GM23338 (cell line): Measurements from ENCODE around the gene ACSL6. TPM values are rescaled to one million over a fixed set of nuclear protein-coding genes. Genes with fewer than 3 reads are reported as not detected.

ENCODE experiments used
- ATAC-seq: fragments of 200-7000 bp; cut with Tn5 transposase; 3 replicates; pipeline ENCODE4 v1.9.1; 2020
- DNase-seq: peaks from one replicate; pipeline ENCODE4 v3.0.0-alpha.2; 2015; ENCODE audit warnings: low spot score
- H2AFZ ChIP-seq: fragments of 200-600 bp; sonication (generic); 2 replicates; pipeline ENCODE4 v1.8.0; 2016; ENCODE audit warnings: antibody characterized with exemption, mild to moderate bottlenecking, moderate library complexity
- H3F3A ChIP-seq: fragments of 200-600 bp; sonication (generic); replicated peaks from 2 replicates; pipeline ENCODE4 v1.8.0; 2017; ENCODE audit warnings: antibody characterized with exemption, mixed run types, low read depth
- H3K27ac ChIP-seq: fragments of 200-600 bp; sonication (generic); 2 replicates; pipeline ENCODE4 v1.6.1; 2016; ENCODE audit warnings: low read depth
- H3K27me3 ChIP-seq: fragments of 200-600 bp; sonication (generic); 2 replicates; pipeline ENCODE4 v1.8.0; 2016; ENCODE audit warnings: mild to moderate bottlenecking, mixed run types, moderate library complexity; ENCODE audit not compliant: insufficient read depth
- H3K36me3 ChIP-seq: fragments of 200-600 bp; sonication (generic); 2 replicates; pipeline ENCODE4 v1.8.0; 2016; ENCODE audit warnings: mild to moderate bottlenecking; ENCODE audit not compliant: insufficient read depth
- H3K4me1 ChIP-seq: fragments of 200-600 bp; sonication (generic); 2 replicates; pipeline ENCODE4 v1.8.0; 2016; ENCODE audit warnings: mild to moderate bottlenecking, moderate library complexity; ENCODE audit not compliant: insufficient read depth
- H3K4me2 ChIP-seq: fragments of 200-600 bp; sonication (generic); 2 replicates; pipeline ENCODE4 v1.7.1; 2017; ENCODE audit warnings: mixed run types
- H3K4me3 ChIP-seq: fragments of 200-600 bp; sonication (generic); 2 replicates; pipeline ENCODE4 v1.6.1; 2016; ENCODE audit warnings: mixed run types
- H3K79me2 ChIP-seq: fragments of 200-600 bp; sonication (generic); replicated peaks from 2 replicates; pipeline ENCODE4 v1.8.0; 2017; ENCODE audit warnings: mild to moderate bottlenecking; ENCODE audit not compliant: insufficient read depth
- H3K9me2 ChIP-seq: fragments of 200-600 bp; sonication (generic); 2 replicates; pipeline ENCODE4 v1.8.0; 2017; ENCODE audit not compliant: insufficient read depth
- H4K20me1 ChIP-seq: fragments of 200-600 bp; sonication (generic); replicated peaks from 2 replicates; pipeline ENCODE4 v1.8.0; 2017; ENCODE audit warnings: mild to moderate bottlenecking; ENCODE audit not compliant: insufficient read depth
- H3K27ac Mint-ChIP-seq: 2 replicates; pipeline ENCODE4 v1.8.0; 2020; ENCODE audit warnings: inconsistent platforms, mild to moderate bottlenecking, moderate library complexity, mixed read lengths
- H3K27me3 Mint-ChIP-seq: 3 replicates; pipeline ENCODE4 v1.8.0; 2022; ENCODE audit warnings: low read depth, mild to moderate bottlenecking, moderate library complexity, mixed read lengths, inconsistent platforms; ENCODE audit not compliant: insufficient read depth, poor library complexity
- H3K36me3 Mint-ChIP-seq: 3 replicates; pipeline ENCODE4 v1.8.0; 2021; ENCODE audit warnings: low read depth, mild to moderate bottlenecking, inconsistent platforms, moderate library complexity, mixed read lengths
- H3K4me1 Mint-ChIP-seq: 3 replicates; pipeline ENCODE4 v1.8.0; 2020; ENCODE audit warnings: mild to moderate bottlenecking, inconsistent platforms, mixed read lengths
- H3K4me3 Mint-ChIP-seq: 3 replicates; pipeline ENCODE4 v1.8.0; 2021; ENCODE audit warnings: moderate library complexity, mild to moderate bottlenecking, inconsistent platforms, mixed read lengths
- H3K9me3 Mint-ChIP-seq: 3 replicates; pipeline ENCODE4 v1.8.0; 2020; ENCODE audit warnings: moderate library complexity, mild to moderate bottlenecking, inconsistent platforms, mixed read lengths
- CREB1 ChIP-seq: fragments of 250-450 bp; sonication (Bioruptor Pico); IDR thresholded peaks from 2 replicates; pipeline ENCODE4 v1.5.0; 2020; ENCODE audit warnings: low read depth, mild to moderate bottlenecking, moderate library complexity
- JUNB ChIP-seq: IDR thresholded peaks from one replicate; pipeline ENCODE4 v1.6.1; 2016; ENCODE audit warnings: antibody characterized with exemption; ENCODE audit not compliant: unreplicated experiment
- STAT1 ChIP-seq: IDR thresholded peaks from one replicate; pipeline ENCODE4 v1.6.1; 2016; ENCODE audit warnings: antibody characterized with exemption; ENCODE audit not compliant: unreplicated experiment
- ZNF114 ChIP-seq: fragments of 250-450 bp; sonication (Bioruptor Pico); IDR thresholded peaks from 2 replicates; pipeline ENCODE4 v1.5.0; 2020; ENCODE audit warnings: mild to moderate bottlenecking, moderate library complexity
- ZNF331 ChIP-seq: fragments of 250-450 bp; sonication (Bioruptor Pico); IDR thresholded peaks from 2 replicates; pipeline ENCODE4 v1.5.0; 2020; ENCODE audit warnings: low read depth, mild to moderate bottlenecking, moderate library complexity
- polyA plus RNA-seq: library from polyadenylated mRNA; unstranded; fragments of >200 nt; fragmentation: Nextera tagmentation; extraction: Ambion mirVana; gene quantifications from 2 replicates; pipeline ENCODE4 v1.2.1, GENCODE V29; 2016
- total RNA-seq: library from RNA; depleted of rRNA; stranded (reverse); fragments of >200 nt; shearing (Covaris generic); gene quantifications from 2 replicates; pipeline ENCODE4 v1.2.3, GENCODE V29; 2014
- TF ChIP-seq, protein P1 (sequence below): fragments of 250-450 bp; sonication (Bioruptor Pico); IDR thresholded peaks from 2 replicates; pipeline ENCODE4 v1.5.0; 2020; ENCODE audit warnings: mild to moderate bottlenecking, moderate library complexity
- TF ChIP-seq, protein P2 (sequence below): IDR thresholded peaks from 2 replicates; pipeline ENCODE4 v1.6.1; 2016; ENCODE audit warnings: antibody characterized with exemption

The ACSL6 gene
- total and polyA plus RNA-seq, 2 experiments from 2014 or later, result 0.76 to 3.6 TPM

DNA sequence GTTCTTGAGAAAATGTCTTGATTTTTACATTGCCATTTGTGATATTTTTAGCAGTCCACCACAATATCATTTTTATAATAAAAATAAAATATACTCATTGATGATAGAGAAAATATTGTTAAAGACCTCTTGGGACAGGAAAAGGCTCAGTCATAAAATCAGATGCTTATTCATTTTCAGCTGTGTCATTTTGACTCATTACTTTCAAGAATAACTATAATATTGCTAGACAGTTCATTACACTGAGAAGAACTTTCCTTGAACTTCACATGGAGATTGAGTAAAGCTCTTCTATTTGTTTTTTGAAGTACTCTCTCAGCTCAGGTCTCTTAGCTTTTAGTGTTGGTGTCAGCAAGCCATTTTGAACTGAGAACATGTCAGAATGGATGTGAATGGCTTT is 57.5 kb downstream of the ACSL6 start:
- Histone ChIP-seq H3K4me2 (no peak overlapping the region), H3K36me3 (no peaks in the 10 kb centered on the region), H3F3A (no peaks in the 10 kb centered on the region), H3K27ac (no peak overlapping the region), H3K4me1 (no peaks in the 10 kb centered on the region), H3K9me2 (no peaks in the 10 kb centered on the region), H3K79me2 (no peaks in the 10 kb centered on the region), H4K20me1 (no peaks in the 10 kb centered on the region), H2AFZ (no peak overlapping the region), H3K4me3 (no peak overlapping the region), H3K27me3 (no peaks in the 10 kb centered on the region)
- no peak overlapping the region for H3K4me3 Mint-ChIP-seq
- no peaks in the 10 kb centered on the region; the same call in 2 of the 3 replicates for H3K4me1 Mint-ChIP-seq
- peaks cover 2% of the 10 kb centered on the region for H3K27me3 Mint-ChIP-seq
- H3K9me3 Mint-ChIP-seq, result no peaks in the 10 kb centered on the region
- ATAC-seq (no peak), DNase-seq (no peak)
- no peaks in the 10 kb centered on the region for H3K36me3 Mint-ChIP-seq
- TF ChIP-seq ZNF331 (CRISPR knock-in tag) (no peak), JUNB (no peak), CREB1 (no peak), STAT1 (no peak), ZNF114 (CRISPR knock-in tag) (no peak)
- TF ChIP-seq, protein P1, sequence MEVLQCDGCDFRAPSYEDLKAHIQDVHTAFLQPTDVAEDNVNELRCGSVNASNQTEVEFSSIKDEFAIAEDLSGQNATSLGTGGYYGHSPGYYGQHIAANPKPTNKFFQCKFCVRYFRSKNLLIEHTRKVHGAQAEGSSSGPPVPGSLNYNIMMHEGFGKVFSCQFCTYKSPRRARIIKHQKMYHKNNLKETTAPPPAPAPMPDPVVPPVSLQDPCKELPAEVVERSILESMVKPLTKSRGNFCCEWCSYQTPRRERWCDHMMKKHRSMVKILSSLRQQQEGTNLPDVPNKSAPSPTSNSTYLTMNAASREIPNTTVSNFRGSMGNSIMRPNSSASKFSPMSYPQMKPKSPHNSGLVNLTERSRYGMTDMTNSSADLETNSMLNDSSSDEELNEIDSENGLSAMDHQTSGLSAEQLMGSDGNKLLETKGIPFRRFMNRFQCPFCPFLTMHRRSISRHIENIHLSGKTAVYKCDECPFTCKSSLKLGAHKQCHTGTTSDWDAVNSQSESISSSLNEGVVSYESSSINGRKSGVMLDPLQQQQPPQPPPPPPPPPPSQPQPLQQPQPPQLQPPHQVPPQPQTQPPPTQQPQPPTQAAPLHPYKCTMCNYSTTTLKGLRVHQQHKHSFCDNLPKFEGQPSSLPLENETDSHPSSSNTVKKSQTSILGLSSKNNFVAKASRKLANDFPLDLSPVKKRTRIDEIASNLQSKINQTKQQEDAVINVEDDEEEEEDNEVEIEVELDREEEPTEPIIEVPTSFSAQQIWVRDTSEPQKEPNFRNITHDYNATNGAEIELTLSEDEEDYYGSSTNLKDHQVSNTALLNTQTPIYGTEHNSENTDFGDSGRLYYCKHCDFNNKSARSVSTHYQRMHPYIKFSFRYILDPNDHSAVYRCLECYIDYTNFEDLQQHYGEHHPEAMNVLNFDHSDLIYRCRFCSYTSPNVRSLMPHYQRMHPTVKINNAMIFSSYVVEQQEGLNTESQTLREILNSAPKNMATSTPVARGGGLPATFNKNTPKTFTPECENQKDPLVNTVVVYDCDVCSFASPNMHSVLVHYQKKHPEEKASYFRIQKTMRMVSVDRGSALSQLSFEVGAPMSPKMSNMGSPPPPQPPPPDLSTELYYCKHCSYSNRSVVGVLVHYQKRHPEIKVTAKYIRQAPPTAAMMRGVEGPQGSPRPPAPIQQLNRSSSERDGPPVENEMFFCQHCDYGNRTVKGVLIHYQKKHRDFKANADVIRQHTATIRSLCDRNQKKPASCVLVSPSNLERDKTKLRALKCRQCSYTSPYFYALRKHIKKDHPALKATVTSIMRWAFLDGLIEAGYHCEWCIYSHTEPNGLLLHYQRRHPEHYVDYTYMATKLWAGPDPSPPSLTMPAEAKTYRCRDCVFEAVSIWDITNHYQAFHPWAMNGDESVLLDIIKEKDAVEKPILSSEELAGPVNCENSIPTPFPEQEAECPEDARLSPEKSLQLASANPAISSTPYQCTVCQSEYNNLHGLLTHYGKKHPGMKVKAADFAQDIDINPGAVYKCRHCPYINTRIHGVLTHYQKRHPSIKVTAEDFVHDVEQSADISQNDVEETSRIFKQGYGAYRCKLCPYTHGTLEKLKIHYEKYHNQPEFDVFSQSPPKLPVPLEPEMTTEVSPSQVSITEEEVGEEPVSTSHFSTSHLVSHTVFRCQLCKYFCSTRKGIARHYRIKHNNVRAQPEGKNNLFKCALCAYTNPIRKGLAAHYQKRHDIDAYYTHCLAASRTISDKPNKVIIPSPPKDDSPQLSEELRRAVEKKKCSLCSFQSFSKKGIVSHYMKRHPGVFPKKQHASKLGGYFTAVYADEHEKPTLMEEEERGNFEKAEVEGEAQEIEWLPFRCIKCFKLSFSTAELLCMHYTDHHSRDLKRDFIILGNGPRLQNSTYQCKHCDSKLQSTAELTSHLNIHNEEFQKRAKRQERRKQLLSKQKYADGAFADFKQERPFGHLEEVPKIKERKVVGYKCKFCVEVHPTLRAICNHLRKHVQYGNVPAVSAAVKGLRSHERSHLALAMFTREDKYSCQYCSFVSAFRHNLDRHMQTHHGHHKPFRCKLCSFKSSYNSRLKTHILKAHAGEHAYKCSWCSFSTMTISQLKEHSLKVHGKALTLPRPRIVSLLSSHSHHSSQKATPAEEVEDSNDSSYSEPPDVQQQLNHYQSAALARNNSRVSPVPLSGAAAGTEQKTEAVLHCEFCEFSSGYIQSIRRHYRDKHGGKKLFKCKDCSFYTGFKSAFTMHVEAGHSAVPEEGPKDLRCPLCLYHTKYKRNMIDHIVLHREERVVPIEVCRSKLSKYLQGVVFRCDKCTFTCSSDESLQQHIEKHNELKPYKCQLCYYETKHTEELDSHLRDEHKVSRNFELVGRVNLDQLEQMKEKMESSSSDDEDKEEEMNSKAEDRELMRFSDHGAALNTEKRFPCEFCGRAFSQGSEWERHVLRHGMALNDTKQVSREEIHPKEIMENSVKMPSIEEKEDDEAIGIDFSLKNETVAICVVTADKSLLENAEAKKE (CRISPR knock-in tag), result no peak
- TF ChIP-seq, protein P2, sequence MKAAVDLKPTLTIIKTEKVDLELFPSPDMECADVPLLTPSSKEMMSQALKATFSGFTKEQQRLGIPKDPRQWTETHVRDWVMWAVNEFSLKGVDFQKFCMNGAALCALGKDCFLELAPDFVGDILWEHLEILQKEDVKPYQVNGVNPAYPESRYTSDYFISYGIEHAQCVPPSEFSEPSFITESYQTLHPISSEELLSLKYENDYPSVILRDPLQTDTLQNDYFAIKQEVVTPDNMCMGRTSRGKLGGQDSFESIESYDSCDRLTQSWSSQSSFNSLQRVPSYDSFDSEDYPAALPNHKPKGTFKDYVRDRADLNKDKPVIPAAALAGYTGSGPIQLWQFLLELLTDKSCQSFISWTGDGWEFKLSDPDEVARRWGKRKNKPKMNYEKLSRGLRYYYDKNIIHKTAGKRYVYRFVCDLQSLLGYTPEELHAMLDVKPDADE, result no peak
- no peak overlapping the region for H3K27ac Mint-ChIP-seq
